NT2/D1 (cell line): ENCODE data around the gene PUS7L.

Experiments
- YY1 ChIP-seq: IDR thresholded peaks from 2 replicates; pipeline ENCODE4 v1.6.1; 2011; ENCODE audit not compliant: insufficient read length, insufficient read depth
- ZNF274 ChIP-seq: IDR thresholded peaks from 2 replicates; pipeline ENCODE4 v1.6.1; 2011; ENCODE audit warnings: mild to moderate bottlenecking, low read depth, low read length

GRCh38 chr12:43761500-43761899 is 2.9 kb upstream of the PUS7L start:
- TF ChIP-seq YY1 (no peak), ZNF274 (no peak)
